Mucosa of descending colon (tissue), 3 donors: ENCODE data around the gene TECR. TPM values are rescaled to one million over a fixed set of nuclear protein-coding genes. Genes with fewer than 3 reads are reported as not detected.
"Not testable (repeated sequence)": the region's sequence is repeated elsewhere in the genome, so short reads cannot be mapped to it uniquely, and the experiment has no call there.

Source experiments
- ATAC-seq: fragments of 200-7000 bp; cut with Tn5 transposase; one replicate; pipeline ENCODE4 v1.9.1; 2020; ENCODE audit warnings: mild to moderate bottlenecking, moderate library complexity
- DNase-seq, 3 donors: peaks; one replicate each; pipeline ENCODE4 v3.0.0-alpha.2; 2020
- H3K36me3 ChIP-seq: fragments of 200-600 bp; one replicate; pipeline ENCODE4 v1.8.0; 2021; ENCODE audit warnings: low read depth, mild to moderate bottlenecking
- H3K4me1 ChIP-seq: fragments of 200-600 bp; one replicate; pipeline ENCODE4 v1.8.0; 2021; ENCODE audit warnings: low read depth, mild to moderate bottlenecking
- H3K4me3 ChIP-seq: fragments of 200-600 bp; one replicate; pipeline ENCODE4 v1.8.0; 2021; ENCODE audit warnings: mild to moderate bottlenecking
- H3K9me3 ChIP-seq: fragments of 200-600 bp; one replicate; pipeline ENCODE4 v1.8.0; 2021; ENCODE audit warnings: mild to moderate bottlenecking
- CTCF ChIP-seq: fragments of 200-600 bp; IDR thresholded peaks from one replicate; pipeline ENCODE4 v1.8.0; 2022; ENCODE audit warnings: antibody characterized with exemption, mild to moderate bottlenecking
- intact Hi-C, 2 donors: fragments of 100-400 bp; cut with DNase I in 1 of 2; cut with micrococcal nuclease in 1 of 2; formaldehyde crosslinking; loops; one replicate each; pipeline versions ENCODE4 v1.11.0 to v1.11.1; 2022; cut with DNase I, micrococcal nuclease
- total RNA-seq, 3 donors: library from RNA; stranded (reverse); fragmentation: NEBNext Ultra II Directional in 2 of 3; extraction: Animal tissue kit (Norgen Biotek cat#: 25700) in 2 of 3; gene quantifications; one replicate each; pipeline versions ENCODE4 v1.2.1 to v1.2.4, GENCODE V29; 2021 to 2023
- donor health status: DM: no; HTN: no; CAD: no; lungs with moderate emphysema.
- donor health status: DM: no; HTN: no; CAD: no.
- donor health status: DM: no; HTN: yes; CAD: no.

TECR gene
- total RNA-seq, 3 donors from 2014 or later: 94.4 to 155 (median 141) TPM

GRCh38 chr19:14544977-14545715 lies 15.8 kb downstream of the TECR start:
- no peak for TF ChIP-seq CTCF
- DNase-seq (no peak), ATAC-seq (peak; percentile 12)
- intact Hi-C loops: no loop called here
- no peaks in the 10 kb centered on the region for H3K36me3 ChIP-seq
- no peaks in the 10 kb centered on the region for H3K9me3 ChIP-seq
- H3K4me3 ChIP-seq: no peak overlapping the region
- H3K4me1 ChIP-seq: peaks cover 9% of the 10 kb centered on the region

GRCh38 chr19:14545716-14546082 lies 16.3 kb downstream of the TECR start:
- H3K9me3 ChIP-seq: no peaks in the 10 kb centered on the region
- TF ChIP-seq CTCF: no peak
- H3K4me1 ChIP-seq: peaks cover 14% of the 10 kb centered on the region
- ATAC-seq (no peak), DNase-seq (no peak)
- H3K4me3 ChIP-seq: no peak overlapping the region
- intact Hi-C loops: no loop called here
- no peaks in the 10 kb centered on the region for H3K36me3 ChIP-seq

GRCh38 chr19:14550201-14550754 lies 20.9 kb downstream of the TECR start:
- Histone ChIP-seq H3K4me1 (peaks cover 26% of the 10 kb centered on the region), H3K36me3 (no peaks in the 10 kb centered on the region), H3K4me3 (no peak overlapping the region), H3K9me3 (no peaks in the 10 kb centered on the region)
- ATAC-seq: peak; percentile 82
- no peak for TF ChIP-seq CTCF
- intact Hi-C loops: no loop called here
- peak; percentile 89 to 92 (median 90) for DNase-seq

- TF ChIP-seq CTCF: peak; percentile 25
- H3K4me3 ChIP-seq, H3K9me3 ChIP-seq, intact Hi-C loops, H3K36me3 ChIP-seq: not testable (repeated sequence)
- H3K4me1 ChIP-seq: peaks cover 27% of the 10 kb centered on the region
- DNase-seq: peak; percentile 83 to 87 (median 85)
- ATAC-seq: peak; percentile 80
These were observed 22.0 kb downstream of the TECR start for GRCh38 chr19:14551134-14552005.

- H3K9me3 ChIP-seq, intact Hi-C loops, H3K4me3 ChIP-seq, H3K36me3 ChIP-seq, ATAC-seq, DNase-seq: not testable (repeated sequence)
- peaks cover 32% of the 10 kb centered on the region for H3K4me1 ChIP-seq
These were observed 22.6 kb downstream of the TECR start for GRCh38 chr19:14552006-14552360.
